ENCODE results near the gene GLCCI1. TPM values are rescaled to one million over a fixed set of nuclear protein-coding genes. Genes with fewer than 3 reads are reported as not detected.
A peak's percentile ranks its signal among the peaks of the same experiment; 100 is the strongest.
"Not testable (repeated sequence)": the region's sequence is repeated elsewhere in the genome, so short reads cannot be mapped to it uniquely, and the experiment has no call there.

The GLCCI1 gene
- total RNA-seq, 1 experiment from 2014 or later = 3.1 TPM

- not testable (repeated sequence) for DNase-seq (ENCODE audit: low read depth)
Measured at GRCh38 chr7:8048067-8048466, 79.5 kb downstream of the GLCCI1 start.

GRCh38 chr7:8051373-8051772 lies 82.8 kb downstream of the GLCCI1 start:
- no peak for DNase-seq (ENCODE audit: low read depth)

- no peak for DNase-seq (ENCODE audit: low read depth)
Measured at GRCh38 chr7:8051998-8052397, 83.4 kb downstream of the GLCCI1 start.

GRCh38 chr7:8052824-8053223 lies 84.2 kb downstream of the GLCCI1 start:
- DNase-seq (ENCODE audit: low read depth) = no peak

- DNase-seq (ENCODE audit: low read depth) = no peak
Measured at GRCh38 chr7:8056439-8056838, 87.8 kb downstream of the GLCCI1 start.

- no peak for DNase-seq (ENCODE audit: low read depth)
Measured at GRCh38 chr7:8057566-8057965, 89.0 kb downstream of the GLCCI1 start.

GRCh38 chr7:8058322-8058721 lies 89.7 kb downstream of the GLCCI1 start:
- no peak for DNase-seq (ENCODE audit: low read depth)

- no peak for DNase-seq (ENCODE audit: low read depth)
Measured at GRCh38 chr7:8058852-8059251, 90.3 kb downstream of the GLCCI1 start.

- DNase-seq (ENCODE audit: low read depth) = no peak
Measured at GRCh38 chr7:8060241-8060640, 91.6 kb downstream of the GLCCI1 start.

GRCh38 chr7:8063300-8063699 lies 94.7 kb downstream of the GLCCI1 start:
- DNase-seq (ENCODE audit: low read depth) = not testable (repeated sequence)

- DNase-seq (ENCODE audit: low read depth) = peak; percentile 22
Measured at GRCh38 chr7:8063706-8064297, 95.2 kb downstream of the GLCCI1 start.

- DNase-seq (ENCODE audit: low read depth) = no peak
Measured at GRCh38 chr7:8064828-8065227, 96.2 kb downstream of the GLCCI1 start.

- peak; percentile 66 for DNase-seq (ENCODE audit: low read depth)
Measured at GRCh38 chr7:8065356-8065813, 96.8 kb downstream of the GLCCI1 start.

GRCh38 chr7:8068892-8069686 lies 100.5 kb downstream of the GLCCI1 start:
- no peak for DNase-seq (ENCODE audit: low read depth)

- DNase-seq (ENCODE audit: low read depth) = no peak
Measured at GRCh38 chr7:8070451-8071180, 102.0 kb downstream of the GLCCI1 start.

- no peak for DNase-seq (ENCODE audit: low read depth)
Measured at GRCh38 chr7:8078418-8078817, 109.8 kb downstream of the GLCCI1 start.

GRCh38 chr7:8082762-8083161 lies 114.2 kb downstream of the GLCCI1 start:
- DNase-seq (ENCODE audit: low read depth) = no peak

GRCh38 chr7:8084836-8085235 lies 116.2 kb downstream of the GLCCI1 start:
- no peak for DNase-seq (ENCODE audit: low read depth)

GRCh38 chr7:8085420-8085819 lies 116.8 kb downstream of the GLCCI1 start:
- no peak for DNase-seq (ENCODE audit: low read depth)

- DNase-seq (ENCODE audit: low read depth) = no peak
Measured at GRCh38 chr7:8086239-8086638, 117.6 kb downstream of the GLCCI1 start.

GRCh38 chr7:8089036-8089780 lies 120.6 kb downstream of the GLCCI1 start:
- DNase-seq (ENCODE audit: low read depth) = no peak

GRCh38 chr7:8092140-8092539 lies 123.5 kb downstream of the GLCCI1 start:
- DNase-seq (ENCODE audit: low read depth) = no peak

Measured in RPMI7951 (cell line).